Body of pancreas (tissue), 4 donors: ENCODE measurements around the gene CCN5. TPM values are rescaled to one million over a fixed set of nuclear protein-coding genes. Genes with fewer than 3 reads are reported as not detected.

Experiments
- ATAC-seq: fragments of 150-250 bp; one replicate; pipeline ENCODE4 v1.9.1; 2016
- DNase-seq, 4 donors: peaks; one replicate each; pipeline ENCODE4 v3.0.0-alpha.2; 2019
- H3K27ac ChIP-seq, 4 donors: fragments of 200-600 bp; sonication (generic); 1 replicate in 3 of 4; 2 replicates in 1 of 4; pipeline versions ENCODE4 v1.5.1 to v1.6.1; 2016 to 2019; ENCODE audit warnings: mild to moderate bottlenecking in 1 of 4, mixed read lengths in 1 of 4, moderate library complexity in 1 of 4
- H3K27me3 ChIP-seq, 2 donors: fragments of 200-600 bp; sonication (generic); one replicate each; pipeline ENCODE4 v1.6.0; 2016; ENCODE audit warnings: mild to moderate bottlenecking in 1 of 2
- H3K36me3 ChIP-seq, 2 donors: fragments of 200-600 bp; sonication (generic); replicated peaks in 1 of 2; 2 replicates each; pipeline ENCODE4 v1.5.1; 2016; ENCODE audit warnings: low read depth in 2 of 2; ENCODE audit not compliant: insufficient read depth in 1 of 2
- H3K4me1 ChIP-seq: fragments of 200-600 bp; sonication (generic); one replicate; pipeline ENCODE4 v1.6.0; 2016
- H3K4me3 ChIP-seq, 2 donors: fragments of 200-600 bp; sonication (generic); 1 replicate in 1 of 2; 2 replicates in 1 of 2; pipeline ENCODE4 v1.5.1; 2016 to 2019
- H3K9me3 ChIP-seq, 3 donors: fragments of 200-600 bp; sonication (generic); 1 replicate in 2 of 3; 2 replicates in 1 of 3; pipeline ENCODE4 v1.5.1; 2016
- CTCF ChIP-seq, 7 experiments: fragments of 450-650 bp in 4 of 7; fragments of 200-600 bp in 3 of 7; sonication (generic) in 3 of 7; IDR thresholded peaks; one replicate each; pipeline ENCODE4 v1.5.1; 2016 to 2019; ENCODE audit warnings: antibody characterized with exemption in 7 of 7
- POLR2A ChIP-seq, 3 donors: fragments of 450-650 bp; IDR thresholded peaks; one replicate each; pipeline ENCODE4 v1.6.1; 2016; ENCODE audit warnings: antibody characterized with exemption in 3 of 3, mild to moderate bottlenecking in 2 of 3
- WGBS, 2 donors: methylation state at CpG; one replicate each; pipeline ENCODE4 v1.1.5; 2017; 5-methylcytosine and 5-hydroxymethylcytosine counted together
- intact Hi-C: fragments of 100-400 bp; cut with DNase I; formaldehyde crosslinking; loops from one replicate; pipeline ENCODE4 v1.15.1; 2023
- total RNA-seq, 2 donors: library from RNA; depleted of rRNA; stranded (reverse); fragments of >200 nt; gene quantifications; one replicate each; pipeline ENCODE4 v1.1.0, GENCODE V29; 2016

Gene CCN5
- total RNA-seq, 2 donors from 2014 or later, result 7.9 to 18.2 TPM

GRCh38 chr20:44743080-44743701 lies 28.0 kb downstream of the CCN5 start:
- intact Hi-C loops, result no loop called here
- Histone ChIP-seq H3K9me3 (no peaks in the 10 kb centered on the region), H3K27ac (no peak overlapping the region), H3K27me3 (no peaks in the 10 kb centered on the region), H3K36me3 (no peaks in the 10 kb centered on the region), H3K4me1 (peaks cover 26% of the 10 kb centered on the region), H3K4me3 (no peak overlapping the region)
- TF ChIP-seq POLR2A (IDR thresholded peaks at IDR 0.05), result no peak
- TF ChIP-seq CTCF (IDR thresholded peaks at IDR 0.05), result no peak
- ATAC-seq, result no peak
- WGBS, 2 donors, result 53 to 61% methylated on average over 7 of the region's 7 CpGs
- DNase-seq, result no peak

- ATAC-seq, result no peak
- WGBS, 2 donors, result 90 to 96% methylated on average over 7 to 12 of the region's 12 CpGs
- DNase-seq, result no peak
Observed at GRCh38 chr20:44743916-44744655, 28.9 kb downstream of the CCN5 start.

GRCh38 chr20:44745122-44745597 lies 30.0 kb downstream of the CCN5 start:
- Histone ChIP-seq H3K9me3 (no peaks in the 10 kb centered on the region), H3K36me3 (no peaks in the 10 kb centered on the region), H3K27ac (peak overlapping the region in 1 of 4 donors; percentile 41), H3K27me3 (no peaks in the 10 kb centered on the region), H3K4me3 (no peak overlapping the region), H3K4me1 (peaks cover 30% of the 10 kb centered on the region)
- TF ChIP-seq POLR2A (IDR thresholded peaks at IDR 0.05), result no peak
- TF ChIP-seq CTCF (IDR thresholded peaks at IDR 0.05), result no peak
- ATAC-seq (no peak), DNase-seq (no peak)
- WGBS, 2 donors, result 56 to 57% methylated on average over 5 of the region's 5 CpGs
- intact Hi-C loops, result no loop called here

More at GRCh38 chr20:44743916-44744655, 28.9 kb downstream of the CCN5 start:
- no peak overlapping the region for H3K27ac ChIP-seq
- peaks cover 26% of the 10 kb centered on the region for H3K4me1 ChIP-seq
- H3K4me3 ChIP-seq, result no peak overlapping the region
- H3K36me3 ChIP-seq, result no peaks in the 10 kb centered on the region
- no peaks in the 10 kb centered on the region for H3K9me3 ChIP-seq
- no peaks in the 10 kb centered on the region for H3K27me3 ChIP-seq
- intact Hi-C loops, result no loop called here
- TF ChIP-seq CTCF (IDR thresholded peaks at IDR 0.05), result no peak
- TF ChIP-seq POLR2A (IDR thresholded peaks at IDR 0.05), result no peak

GRCh38 chr20:44745598-44746366 lies 30.6 kb downstream of the CCN5 start, which contains the start of gene KCNK15:
Gene KCNK15, plus strand, starts transcription at chr20:44745865. Its CDS starts 46 bp downstream, at chr20:44745911.
- intact Hi-C loops, result no loop called here
- Histone ChIP-seq H3K4me3 (peak within 1 kb of the TSS; percentile 16 to 19), H3K27me3 (no peaks in the 10 kb centered on the region), H3K9me3 (no peaks in the 10 kb centered on the region), H3K27ac (peak within 1 kb of the TSS in 3 of 4 donors; percentile 41 to 75 (median 71)), H3K4me1 (peaks cover 32% of the 10 kb centered on the region), H3K36me3 (no peaks in the 10 kb centered on the region)
- ATAC-seq, result peak; percentile 47
- TF ChIP-seq POLR2A (IDR thresholded peaks at IDR 0.05) (peak in 2 of 3 donors; percentile 30 to 33), CTCF (IDR thresholded peaks at IDR 0.05) (no peak)
- peak; percentile 28 to 50 (median 38) for DNase-seq
- 1 to 6% methylated on average over 23 to 68 of the region's 81 CpGs for WGBS, 2 donors
